ENCODE measurements around the gene CPLX1.

DNA sequence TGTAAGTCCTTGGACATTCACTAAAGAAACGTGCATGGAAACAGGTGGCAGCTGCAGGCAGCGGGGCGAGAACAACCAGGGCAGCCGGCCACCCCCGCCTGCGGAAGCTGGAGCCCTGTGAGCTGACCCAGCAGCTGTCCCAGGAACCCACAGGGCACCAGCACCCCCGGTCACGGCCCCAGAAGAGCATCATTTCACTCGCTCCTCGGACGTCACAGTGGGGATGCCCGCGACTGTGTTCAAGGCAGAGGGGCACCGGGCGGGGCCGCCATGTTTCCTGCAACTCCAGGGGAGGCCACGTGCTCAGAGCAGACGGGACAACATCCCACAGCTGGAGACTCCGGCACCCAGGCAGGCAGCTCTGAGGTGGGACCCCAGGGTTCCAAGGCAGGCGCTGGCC is 45.0 kb upstream of the CPLX1 start:
- TF ChIP-seq, protein P1, sequence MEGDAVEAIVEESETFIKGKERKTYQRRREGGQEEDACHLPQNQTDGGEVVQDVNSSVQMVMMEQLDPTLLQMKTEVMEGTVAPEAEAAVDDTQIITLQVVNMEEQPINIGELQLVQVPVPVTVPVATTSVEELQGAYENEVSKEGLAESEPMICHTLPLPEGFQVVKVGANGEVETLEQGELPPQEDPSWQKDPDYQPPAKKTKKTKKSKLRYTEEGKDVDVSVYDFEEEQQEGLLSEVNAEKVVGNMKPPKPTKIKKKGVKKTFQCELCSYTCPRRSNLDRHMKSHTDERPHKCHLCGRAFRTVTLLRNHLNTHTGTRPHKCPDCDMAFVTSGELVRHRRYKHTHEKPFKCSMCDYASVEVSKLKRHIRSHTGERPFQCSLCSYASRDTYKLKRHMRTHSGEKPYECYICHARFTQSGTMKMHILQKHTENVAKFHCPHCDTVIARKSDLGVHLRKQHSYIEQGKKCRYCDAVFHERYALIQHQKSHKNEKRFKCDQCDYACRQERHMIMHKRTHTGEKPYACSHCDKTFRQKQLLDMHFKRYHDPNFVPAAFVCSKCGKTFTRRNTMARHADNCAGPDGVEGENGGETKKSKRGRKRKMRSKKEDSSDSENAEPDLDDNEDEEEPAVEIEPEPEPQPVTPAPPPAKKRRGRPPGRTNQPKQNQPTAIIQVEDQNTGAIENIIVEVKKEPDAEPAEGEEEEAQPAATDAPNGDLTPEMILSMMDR (optimal IDR thresholded peaks at IDR 0.05 in 1 of 3, IDR thresholded peaks at IDR 0.05 in 1 of 3, conservative IDR thresholded peaks at IDR 0.05 in 1 of 3; ENCODE audit: extremely low read depth in 1 of 3, insufficient read depth in 2 of 3, low read length in 3 of 3): no peak
- no peak for TF ChIP-seq EZH2 (IDR thresholded peaks at IDR 0.05; ENCODE audit: low read length)

Measured in keratinocyte (primary cell).